GM19467 (cell line): ENCODE data around the gene SLC15A2.
A peak's percentile ranks its signal among the peaks of the same experiment; 100 is the strongest.

Experiments used
- ATAC-seq: cut with Tn5 transposase; IDR thresholded peaks from one replicate; pipeline ENCODE4 v1.9.1; 2021; ENCODE audit warnings: mild to moderate bottlenecking, moderate library complexity; ENCODE audit not compliant: unreplicated experiment

Gene SLC15A2

GRCh38 chr3:121979246-121979645 is 85.0 kb downstream of the SLC15A2 start:
- ATAC-seq = no peak

GRCh38 chr3:121979734-121980449 is 85.7 kb downstream of the SLC15A2 start:
- ATAC-seq = no peak

GRCh38 chr3:121980450-121980796 is 86.2 kb downstream of the SLC15A2 start:
- ATAC-seq = no peak

DNA sequence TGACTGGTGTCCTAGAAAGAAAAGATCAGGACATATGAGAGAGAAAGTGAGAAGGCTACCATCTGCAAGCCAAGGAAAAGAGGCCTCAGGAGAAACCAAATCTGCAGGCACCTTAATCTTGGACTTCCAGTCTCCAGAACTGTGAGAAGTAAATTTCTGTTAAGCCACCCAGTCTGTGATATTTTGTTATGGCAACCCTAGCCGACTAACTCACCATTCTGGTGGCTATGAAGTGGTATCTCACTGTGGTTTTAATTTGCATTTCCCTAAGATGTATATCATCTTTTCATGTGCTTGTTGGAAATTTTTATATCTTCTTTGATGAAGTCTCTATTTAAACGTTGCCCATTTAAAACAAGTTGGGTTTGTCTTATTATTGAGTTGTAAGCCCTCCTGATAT is 87.3 kb downstream of the SLC15A2 start:
- no peak for ATAC-seq

- no peak for ATAC-seq
Observed at GRCh38 chr3:121985846-121986245, 91.6 kb downstream of the SLC15A2 start.

GRCh38 chr3:121988146-121988545 is 93.9 kb downstream of the SLC15A2 start:
- no peak for ATAC-seq

DNA sequence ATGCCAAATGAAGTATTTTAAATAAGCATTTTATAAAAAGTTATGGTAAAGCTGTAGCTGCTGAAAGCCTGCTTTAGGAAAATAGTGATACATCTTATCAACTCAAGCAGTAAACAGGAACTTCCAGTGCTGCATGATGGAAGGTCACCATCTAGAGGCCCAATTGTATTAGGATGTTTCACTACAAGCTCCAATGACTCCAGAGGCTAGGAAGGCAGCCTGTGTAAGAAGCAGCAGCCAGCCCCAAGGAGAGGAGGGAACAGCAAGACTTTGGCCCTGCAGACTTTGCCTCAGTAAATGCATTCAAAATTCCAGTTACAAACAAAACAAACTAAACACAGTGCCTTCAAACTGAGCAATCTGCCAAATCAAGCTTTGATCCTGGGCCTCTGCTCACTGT is 95.7 kb downstream of the SLC15A2 start:
- no peak for ATAC-seq

- peak; percentile 59 for ATAC-seq
Observed at GRCh38 chr3:121992601-121993560, 98.7 kb downstream of the SLC15A2 start.
